HT-29 (cell line): Measurements from ENCODE around the gene AKAP13. TPM values are rescaled to one million over a fixed set of nuclear protein-coding genes. Genes with fewer than 3 reads are reported as not detected.
"Not testable (repeated sequence)": the region's sequence is repeated elsewhere in the genome, so short reads cannot be mapped to it uniquely, and the experiment has no call there.

Source experiments
- DNase-seq: peaks from one replicate; pipeline ENCODE4 v3.0.0-alpha.2; 2015; ENCODE audit warnings: low spot score
- total RNA-seq: library from RNA; depleted of rRNA; stranded (reverse); fragments of >200 nt; shearing (Covaris generic); gene quantifications from 2 replicates; pipeline ENCODE4 v1.2.3, GENCODE V29; 2014

The AKAP13 gene
- total RNA-seq, 1 experiment from 2014 or later, result 108 TPM

GRCh38 chr15:85349062-85349461 lies 31.3 kb upstream of the AKAP13 start:
- DNase-seq, result not testable (repeated sequence)

GRCh38 chr15:85350395-85350794 lies 30.0 kb upstream of the AKAP13 start:
- DNase-seq, result no peak

- DNase-seq, result not testable (repeated sequence)
These were observed 28.9 kb upstream of the AKAP13 start for GRCh38 chr15:85351501-85351900.

- DNase-seq, result no peak
These were observed 28.4 kb upstream of the AKAP13 start for GRCh38 chr15:85351965-85352364.

- no peak for DNase-seq
These were observed 26.9 kb upstream of the AKAP13 start for GRCh38 chr15:85353516-85353915.

GRCh38 chr15:85354461-85354860 lies 25.9 kb upstream of the AKAP13 start:
- no peak for DNase-seq

- DNase-seq, result no peak
These were observed 25.5 kb upstream of the AKAP13 start for GRCh38 chr15:85354948-85355347.

- no peak for DNase-seq
These were observed 24.1 kb upstream of the AKAP13 start for GRCh38 chr15:85356276-85356675.

- DNase-seq, result no peak
These were observed 19.1 kb upstream of the AKAP13 start for GRCh38 chr15:85361323-85361722.

- no peak for DNase-seq
These were observed 17.8 kb upstream of the AKAP13 start for GRCh38 chr15:85362436-85363081.

GRCh38 chr15:85365980-85366379 lies 14.4 kb upstream of the AKAP13 start:
- no peak for DNase-seq

- no peak for DNase-seq
These were observed 12.7 kb upstream of the AKAP13 start for GRCh38 chr15:85367741-85368140.

GRCh38 chr15:85374831-85375230 lies 5.6 kb upstream of the AKAP13 start:
- DNase-seq, result no peak

- no peak for DNase-seq
These were observed 3.1 kb upstream of the AKAP13 start for GRCh38 chr15:85377269-85377668.

- no peak for DNase-seq
These were observed 2.4 kb upstream of the AKAP13 start for GRCh38 chr15:85377986-85378385.

- DNase-seq, result peak; percentile 73
These were observed 836 bp upstream of the AKAP13 start for GRCh38 chr15:85379403-85380131.

- DNase-seq, result peak; percentile 50
These were observed 624 bp downstream of the AKAP13 start for GRCh38 chr15:85380812-85381642.

- peak; percentile 54 for DNase-seq
These were observed 1.7 kb downstream of the AKAP13 start for GRCh38 chr15:85381850-85382751.

- DNase-seq, result no peak
These were observed 2.5 kb downstream of the AKAP13 start for GRCh38 chr15:85382942-85383341.

GRCh38 chr15:85383470-85384148 lies 3.2 kb downstream of the AKAP13 start:
- peak; percentile 44 for DNase-seq

GRCh38 chr15:85386261-85386660 lies 5.9 kb downstream of the AKAP13 start:
- no peak for DNase-seq
